Activated naive CD8-positive, alpha-beta T cell (primary cell): ENCODE measurements around the gene CASQ2.

Experiments used
- H3K27ac Mint-ChIP-seq: one replicate; pipeline ENCODE4 v1.8.0; 2021; ENCODE audit warnings: mixed read lengths
- H3K27me3 Mint-ChIP-seq: one replicate; pipeline ENCODE4 v1.8.0; 2021; ENCODE audit warnings: mixed read lengths
- H3K36me3 Mint-ChIP-seq: one replicate; pipeline ENCODE4 v1.8.0; 2021; ENCODE audit warnings: mixed read lengths
- H3K4me1 Mint-ChIP-seq: one replicate; pipeline ENCODE4 v1.8.0; 2021; ENCODE audit warnings: low read depth, mixed read lengths
- H3K4me3 Mint-ChIP-seq: one replicate; pipeline ENCODE4 v1.8.0; 2021; ENCODE audit warnings: mild to moderate bottlenecking, mixed read lengths
- H3K9me3 Mint-ChIP-seq: one replicate; pipeline ENCODE4 v1.8.0; 2021; ENCODE audit warnings: low read depth, mixed read lengths

CASQ2 gene

DNA sequence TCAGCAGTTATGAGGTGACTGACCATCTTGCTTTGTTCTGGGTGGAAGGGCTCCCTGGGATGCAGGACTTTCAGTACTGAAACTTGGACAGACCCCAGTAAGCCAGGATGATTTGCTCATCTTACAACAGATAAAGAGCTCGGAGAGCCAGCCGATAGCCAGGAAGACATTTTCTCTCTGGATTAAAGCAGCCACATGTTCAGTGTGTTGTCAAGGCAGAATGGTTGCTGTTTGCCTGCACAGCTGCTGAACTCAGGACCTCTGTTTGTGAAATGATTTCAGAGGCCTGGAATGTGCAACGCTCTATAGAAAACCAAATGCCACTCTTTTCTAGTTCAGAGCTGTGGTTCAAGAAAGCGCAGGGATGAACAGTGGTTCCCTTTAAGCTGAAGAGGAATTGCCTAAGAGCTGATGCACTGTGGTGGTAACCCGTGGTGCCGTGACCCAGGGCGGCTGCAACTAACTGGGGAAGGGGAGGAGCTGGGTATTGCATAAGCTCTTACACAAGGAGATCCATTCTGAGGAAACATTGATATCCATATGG, 40.7 kb downstream of the CASQ2 start:
- H3K27ac Mint-ChIP-seq = no peak overlapping the region
- no peaks in the 10 kb centered on the region for H3K36me3 Mint-ChIP-seq
- H3K4me3 Mint-ChIP-seq = no peak overlapping the region
- H3K27me3 Mint-ChIP-seq = peaks cover 2% of the 10 kb centered on the region
- H3K4me1 Mint-ChIP-seq = no peaks in the 10 kb centered on the region
- no peaks in the 10 kb centered on the region for H3K9me3 Mint-ChIP-seq

DNA sequence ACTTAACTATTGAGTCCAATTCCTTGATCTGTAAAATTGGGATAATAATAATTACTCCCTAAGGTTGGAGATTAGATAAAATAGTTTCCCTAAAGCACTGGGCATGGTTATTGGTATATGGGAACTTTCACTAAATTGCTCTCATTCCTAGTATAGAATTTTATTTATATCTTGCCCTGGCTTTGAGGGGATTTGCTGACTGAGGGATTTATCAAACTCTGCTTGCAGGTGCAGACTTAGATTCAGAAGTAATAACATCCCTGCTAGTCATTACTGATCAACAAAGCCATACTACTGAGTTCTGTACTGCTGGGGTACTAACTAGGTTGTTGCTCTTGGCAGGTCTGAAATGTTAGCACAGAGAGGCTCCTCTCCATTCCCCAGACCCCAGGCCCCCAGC, 41.9 kb downstream of the CASQ2 start:
- H3K4me1 Mint-ChIP-seq = no peaks in the 10 kb centered on the region
- no peak overlapping the region for H3K4me3 Mint-ChIP-seq
- H3K27ac Mint-ChIP-seq = no peak overlapping the region
- no peaks in the 10 kb centered on the region for H3K36me3 Mint-ChIP-seq
- H3K9me3 Mint-ChIP-seq = no peaks in the 10 kb centered on the region
- peaks cover 3% of the 10 kb centered on the region for H3K27me3 Mint-ChIP-seq

- Mint-ChIP-seq H3K27me3 (peaks cover 3% of the 10 kb centered on the region), H3K36me3 (no peaks in the 10 kb centered on the region), H3K4me3 (no peak overlapping the region), H3K9me3 (no peaks in the 10 kb centered on the region), H3K4me1 (no peaks in the 10 kb centered on the region), H3K27ac (no peak overlapping the region)
Observed at GRCh38 chr1:115726161-115726560, 42.4 kb downstream of the CASQ2 start.

DNA sequence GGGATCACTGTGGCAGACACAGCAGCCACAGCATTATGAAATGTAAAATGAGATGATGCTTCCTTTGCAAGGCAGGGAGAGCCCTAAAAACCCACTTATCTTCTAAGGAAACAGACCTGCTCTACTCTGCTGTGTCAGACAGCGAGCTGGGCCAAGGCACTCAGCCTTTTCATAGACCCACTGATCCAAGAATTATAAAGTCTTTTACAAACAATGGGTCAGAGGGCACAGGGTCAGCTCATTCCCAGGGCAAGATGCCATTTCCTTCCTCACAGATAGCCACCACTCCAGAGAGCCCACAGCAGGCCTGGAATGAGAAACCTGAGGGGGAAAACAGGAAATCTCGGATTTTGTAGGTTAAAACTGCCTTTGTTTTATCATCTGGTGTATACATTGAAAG, 42.9 kb downstream of the CASQ2 start:
- H3K27ac Mint-ChIP-seq = no peak overlapping the region
- H3K9me3 Mint-ChIP-seq = no peaks in the 10 kb centered on the region
- H3K27me3 Mint-ChIP-seq = peaks cover 3% of the 10 kb centered on the region
- no peaks in the 10 kb centered on the region for H3K4me1 Mint-ChIP-seq
- H3K36me3 Mint-ChIP-seq = no peaks in the 10 kb centered on the region
- no peak overlapping the region for H3K4me3 Mint-ChIP-seq

- H3K27me3 Mint-ChIP-seq = peaks cover 3% of the 10 kb centered on the region
- H3K9me3 Mint-ChIP-seq = no peaks in the 10 kb centered on the region
- H3K4me3 Mint-ChIP-seq = no peak overlapping the region
- no peaks in the 10 kb centered on the region for H3K4me1 Mint-ChIP-seq
- H3K36me3 Mint-ChIP-seq = no peaks in the 10 kb centered on the region
- no peak overlapping the region for H3K27ac Mint-ChIP-seq
Observed at GRCh38 chr1:115723756-115724155, 44.8 kb downstream of the CASQ2 start.

- Mint-ChIP-seq H3K4me1 (no peaks in the 10 kb centered on the region), H3K4me3 (no peak overlapping the region), H3K27ac (no peak overlapping the region), H3K36me3 (no peaks in the 10 kb centered on the region), H3K9me3 (no peaks in the 10 kb centered on the region), H3K27me3 (peaks cover 5% of the 10 kb centered on the region)
Observed at GRCh38 chr1:115722221-115722620, 46.3 kb downstream of the CASQ2 start.

- Mint-ChIP-seq H3K9me3 (no peaks in the 10 kb centered on the region), H3K27me3 (peaks cover 5% of the 10 kb centered on the region), H3K4me3 (no peak overlapping the region), H3K27ac (no peak overlapping the region), H3K36me3 (no peaks in the 10 kb centered on the region), H3K4me1 (no peaks in the 10 kb centered on the region)
Observed at GRCh38 chr1:115719285-115719684, 49.2 kb downstream of the CASQ2 start.

- Mint-ChIP-seq H3K36me3 (no peaks in the 10 kb centered on the region), H3K4me3 (no peak overlapping the region), H3K27me3 (peaks cover 5% of the 10 kb centered on the region), H3K9me3 (no peaks in the 10 kb centered on the region), H3K27ac (no peak overlapping the region), H3K4me1 (no peaks in the 10 kb centered on the region)
Observed at GRCh38 chr1:115718011-115718754, 50.3 kb downstream of the CASQ2 start.

- Mint-ChIP-seq H3K4me3 (no peak overlapping the region), H3K27me3 (peaks cover 5% of the 10 kb centered on the region), H3K27ac (no peak overlapping the region), H3K9me3 (no peaks in the 10 kb centered on the region), H3K4me1 (no peaks in the 10 kb centered on the region), H3K36me3 (no peaks in the 10 kb centered on the region)
Observed at GRCh38 chr1:115717541-115717940, 51.0 kb downstream of the CASQ2 start.

DNA sequence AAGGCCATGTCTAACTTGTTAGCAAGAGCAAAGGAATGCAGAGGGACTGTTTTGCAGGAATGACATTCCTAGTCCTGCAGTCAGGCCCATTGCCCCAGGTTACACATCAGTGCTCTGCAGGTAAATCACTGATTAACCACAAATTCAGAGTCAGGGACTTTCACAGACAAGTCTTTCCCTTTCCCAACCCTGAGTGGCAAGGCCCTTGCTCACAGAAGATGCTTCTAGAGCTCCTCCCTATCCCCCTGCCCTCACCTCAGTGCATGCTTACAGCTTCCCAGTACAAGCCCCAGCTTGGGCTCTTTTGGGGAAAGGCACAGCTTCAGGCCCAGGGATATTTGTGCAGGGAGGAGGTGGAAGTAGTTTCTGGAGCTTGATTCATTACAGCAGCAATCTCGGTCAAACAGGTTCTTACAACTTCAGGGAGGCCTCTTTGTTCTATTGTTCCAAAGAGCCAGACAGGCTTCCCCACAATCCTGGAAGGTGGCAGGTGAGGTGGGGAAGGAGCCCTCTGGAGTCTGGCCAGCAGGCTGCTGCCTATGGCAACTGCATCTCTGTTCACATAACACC, 53.9 kb downstream of the CASQ2 start:
- no peaks in the 10 kb centered on the region for H3K4me1 Mint-ChIP-seq
- no peak overlapping the region for H3K4me3 Mint-ChIP-seq
- no peaks in the 10 kb centered on the region for H3K9me3 Mint-ChIP-seq
- peaks cover 6% of the 10 kb centered on the region for H3K27me3 Mint-ChIP-seq
- H3K27ac Mint-ChIP-seq = no peak overlapping the region
- H3K36me3 Mint-ChIP-seq = no peaks in the 10 kb centered on the region

DNA sequence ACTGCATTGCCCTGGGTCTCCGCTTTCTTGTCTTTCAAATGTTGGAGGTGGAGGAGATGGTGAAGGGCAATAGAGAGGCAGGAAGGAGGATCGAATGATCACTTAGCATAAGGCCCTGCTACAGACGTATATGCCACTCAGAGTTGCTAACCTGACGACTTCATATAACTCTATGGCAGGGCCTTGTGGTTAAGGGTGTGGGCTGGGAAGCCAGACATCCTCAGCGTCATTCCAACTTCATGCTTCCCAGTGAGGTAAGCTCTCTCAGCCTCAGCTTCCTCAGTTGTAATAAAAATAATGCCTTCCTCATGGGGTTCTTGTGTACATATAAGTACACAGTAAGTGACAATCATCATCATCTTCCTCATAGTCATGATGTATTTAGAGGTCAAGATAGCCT, 54.6 kb downstream of the CASQ2 start:
- no peak overlapping the region for H3K4me3 Mint-ChIP-seq
- no peaks in the 10 kb centered on the region for H3K9me3 Mint-ChIP-seq
- H3K27me3 Mint-ChIP-seq = peaks cover 6% of the 10 kb centered on the region
- H3K4me1 Mint-ChIP-seq = no peaks in the 10 kb centered on the region
- H3K36me3 Mint-ChIP-seq = no peaks in the 10 kb centered on the region
- H3K27ac Mint-ChIP-seq = no peak overlapping the region

- Mint-ChIP-seq H3K36me3 (no peaks in the 10 kb centered on the region), H3K9me3 (no peaks in the 10 kb centered on the region), H3K27ac (no peak overlapping the region)
Observed at GRCh38 chr1:115712911-115713609, 55.5 kb downstream of the CASQ2 start.

DNA sequence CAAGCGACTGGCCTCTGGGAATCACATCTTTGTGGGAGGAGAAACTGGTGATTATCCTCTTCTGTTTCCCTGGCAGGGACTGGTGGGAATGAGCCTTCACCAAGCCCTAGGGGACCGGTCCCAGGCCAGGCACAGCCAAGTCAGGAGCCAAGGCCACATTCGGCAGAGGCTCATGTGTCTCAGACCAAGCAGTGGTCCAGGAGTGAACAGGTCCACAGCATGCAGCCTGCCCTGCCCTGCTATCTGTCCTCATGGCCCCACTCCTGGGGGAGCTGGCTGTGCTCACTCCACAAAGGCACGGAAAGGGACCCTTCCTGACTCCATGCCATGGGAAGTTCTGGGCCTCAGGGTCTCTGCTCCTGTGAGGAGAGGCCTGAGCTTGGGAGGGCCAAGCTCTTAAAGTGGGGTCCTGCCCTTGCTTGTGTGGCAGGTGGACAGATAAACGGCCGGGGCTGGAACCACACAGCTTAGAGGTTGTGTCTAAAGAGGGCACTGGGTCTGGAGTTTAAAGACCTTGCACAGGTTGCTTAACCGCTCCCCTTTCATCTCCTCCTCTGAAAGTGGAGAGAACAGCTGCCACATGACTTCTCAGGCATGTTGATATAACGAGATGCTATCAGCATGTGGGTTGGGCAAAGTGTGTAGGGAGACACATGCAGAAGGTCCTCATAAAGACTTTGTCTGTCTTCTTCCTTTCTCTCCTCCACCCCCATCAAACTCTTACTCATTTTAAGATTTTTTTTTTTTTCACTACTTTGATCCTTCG, 57.5 kb downstream of the CASQ2 start:
- Mint-ChIP-seq H3K9me3 (no peaks in the 10 kb centered on the region), H3K4me1 (no peaks in the 10 kb centered on the region), H3K36me3 (no peaks in the 10 kb centered on the region), H3K27me3 (peaks cover 7% of the 10 kb centered on the region), H3K4me3 (no peak overlapping the region), H3K27ac (no peak overlapping the region)

More at GRCh38 chr1:115712911-115713609, 55.5 kb downstream of the CASQ2 start:
- Mint-ChIP-seq H3K4me3 (no peak overlapping the region), H3K27me3 (peaks cover 6% of the 10 kb centered on the region), H3K4me1 (no peaks in the 10 kb centered on the region)

GRCh38 chr1:115706587-115707425, 61.7 kb downstream of the CASQ2 start:
- Mint-ChIP-seq H3K4me1 (no peaks in the 10 kb centered on the region), H3K36me3 (no peaks in the 10 kb centered on the region), H3K4me3 (no peak overlapping the region), H3K27ac (no peak overlapping the region), H3K9me3 (no peaks in the 10 kb centered on the region), H3K27me3 (peaks cover 9% of the 10 kb centered on the region)
